BLaER1 (cell line): ENCODE measurements around the gene UBE2QL1.

Experiments
- H3K27ac ChIP-seq: shearing (Covaris generic); formaldehyde crosslinking; 2 replicates; pipeline ENCODE4 v1.8.1; 2022
- H3K27me3 ChIP-seq: shearing (Covaris generic); formaldehyde crosslinking; 2 replicates; pipeline ENCODE4 v1.8.1; 2022
- H3K36me3 ChIP-seq: shearing (Covaris generic); formaldehyde crosslinking; 2 replicates; pipeline ENCODE4 v1.8.1; 2022
- H3K4me1 ChIP-seq: shearing (Covaris generic); formaldehyde crosslinking; 2 replicates; pipeline ENCODE4 v1.8.1; 2022
- H3K4me2 ChIP-seq: shearing (Covaris generic); formaldehyde crosslinking; 2 replicates; pipeline ENCODE4 v1.8.1; 2022
- H3K4me3 ChIP-seq: shearing (Covaris generic); formaldehyde crosslinking; 2 replicates; pipeline ENCODE4 v1.8.1; 2022
- H3K9ac ChIP-seq: shearing (Covaris generic); formaldehyde crosslinking; 2 replicates; pipeline ENCODE4 v1.8.1; 2022
- H3K9me3 ChIP-seq: shearing (Covaris generic); formaldehyde crosslinking; 2 replicates; pipeline ENCODE4 v1.8.1; 2022
- H4K20me1 ChIP-seq: shearing (Covaris generic); formaldehyde crosslinking; 2 replicates; pipeline ENCODE4 v1.8.1; 2022
- Cebpa-rat ChIP-seq: shearing (Covaris generic); IDR thresholded peaks from 2 replicates; pipeline ENCODE4 v1.8.1; 2022

The UBE2QL1 gene

GRCh38 chr5:6424700-6425099, 24.0 kb upstream of the UBE2QL1 start:
- no peak overlapping the region for H3K4me3 ChIP-seq
- no peak overlapping the region for H3K9ac ChIP-seq
- H3K9me3 ChIP-seq, result no peaks in the 10 kb centered on the region
- no peaks in the 10 kb centered on the region for H3K36me3 ChIP-seq
- TF ChIP-seq Cebpa-rat, result no peak
- H3K4me1 ChIP-seq, result no peaks in the 10 kb centered on the region
- no peak overlapping the region for H3K27ac ChIP-seq
- no peaks in the 10 kb centered on the region for H3K27me3 ChIP-seq
- no peak overlapping the region for H3K4me2 ChIP-seq
- no peaks in the 10 kb centered on the region for H4K20me1 ChIP-seq

- Histone ChIP-seq H3K27me3 (no peaks in the 10 kb centered on the region), H3K4me1 (no peaks in the 10 kb centered on the region), H3K36me3 (no peaks in the 10 kb centered on the region), H3K4me2 (no peak overlapping the region), H4K20me1 (no peaks in the 10 kb centered on the region), H3K9me3 (no peaks in the 10 kb centered on the region), H3K9ac (no peak overlapping the region), H3K4me3 (no peak overlapping the region), H3K27ac (no peak overlapping the region)
- TF ChIP-seq Cebpa-rat, result no peak
These were observed 21.0 kb upstream of the UBE2QL1 start for GRCh38 chr5:6427694-6428093.

GRCh38 chr5:6430418-6431028, 18.1 kb upstream of the UBE2QL1 start:
- H3K27me3 ChIP-seq, result no peaks in the 10 kb centered on the region

GRCh38 chr5:6431214-6432195, 17.2 kb upstream of the UBE2QL1 start:
- no peaks in the 10 kb centered on the region for H3K4me1 ChIP-seq
- H3K4me3 ChIP-seq, result no peak overlapping the region
- H3K9ac ChIP-seq, result no peak overlapping the region
- H3K36me3 ChIP-seq, result no peaks in the 10 kb centered on the region
- no peak overlapping the region for H3K27ac ChIP-seq
- no peaks in the 10 kb centered on the region for H3K9me3 ChIP-seq
- no peaks in the 10 kb centered on the region for H3K27me3 ChIP-seq
- TF ChIP-seq Cebpa-rat, result no peak
- no peak overlapping the region for H3K4me2 ChIP-seq
- no peaks in the 10 kb centered on the region for H4K20me1 ChIP-seq

More at GRCh38 chr5:6430418-6431028, 18.1 kb upstream of the UBE2QL1 start:
- Histone ChIP-seq H3K9me3 (no peaks in the 10 kb centered on the region), H4K20me1 (no peaks in the 10 kb centered on the region), H3K27ac (no peak overlapping the region), H3K36me3 (no peaks in the 10 kb centered on the region), H3K4me1 (no peaks in the 10 kb centered on the region), H3K4me2 (no peak overlapping the region), H3K9ac (no peak overlapping the region), H3K4me3 (no peak overlapping the region)
- TF ChIP-seq Cebpa-rat, result no peak

- no peaks in the 10 kb centered on the region for H4K20me1 ChIP-seq
These were observed 16.5 kb upstream of the UBE2QL1 start for GRCh38 chr5:6432206-6432605.

GRCh38 chr5:6434731-6435130, 13.9 kb upstream of the UBE2QL1 start:
- Histone ChIP-seq H3K9ac (no peak overlapping the region), H3K27ac (no peak overlapping the region), H3K4me2 (no peak overlapping the region), H3K27me3 (no peaks in the 10 kb centered on the region), H3K4me1 (no peaks in the 10 kb centered on the region), H3K4me3 (no peak overlapping the region), H3K36me3 (no peaks in the 10 kb centered on the region), H4K20me1 (no peaks in the 10 kb centered on the region), H3K9me3 (no peaks in the 10 kb centered on the region)
- TF ChIP-seq Cebpa-rat, result no peak

More at GRCh38 chr5:6432206-6432605, 16.5 kb upstream of the UBE2QL1 start:
- no peak overlapping the region for H3K4me3 ChIP-seq
- H3K4me1 ChIP-seq, result no peaks in the 10 kb centered on the region
- H3K9ac ChIP-seq, result no peak overlapping the region
- H3K27ac ChIP-seq, result no peak overlapping the region
- H3K9me3 ChIP-seq, result no peaks in the 10 kb centered on the region
- H3K27me3 ChIP-seq, result no peaks in the 10 kb centered on the region
- no peak overlapping the region for H3K4me2 ChIP-seq
- H3K36me3 ChIP-seq, result no peaks in the 10 kb centered on the region
- no peak for TF ChIP-seq Cebpa-rat

GRCh38 chr5:6435356-6435755, 13.3 kb upstream of the UBE2QL1 start:
- Histone ChIP-seq H3K9ac (no peak overlapping the region), H3K4me3 (no peak overlapping the region), H3K27me3 (no peaks in the 10 kb centered on the region), H3K4me2 (no peak overlapping the region), H3K9me3 (peaks cover 5% of the 10 kb centered on the region), H3K36me3 (no peaks in the 10 kb centered on the region), H3K4me1 (no peaks in the 10 kb centered on the region), H4K20me1 (no peaks in the 10 kb centered on the region), H3K27ac (no peak overlapping the region)
- no peak for TF ChIP-seq Cebpa-rat

GRCh38 chr5:6436715-6437331, 11.8 kb upstream of the UBE2QL1 start:
- Histone ChIP-seq H3K27me3 (no peaks in the 10 kb centered on the region), H3K4me3 (no peak overlapping the region), H3K27ac (no peak overlapping the region), H3K36me3 (no peaks in the 10 kb centered on the region), H3K4me1 (no peaks in the 10 kb centered on the region), H4K20me1 (no peaks in the 10 kb centered on the region), H3K9me3 (peaks cover 10% of the 10 kb centered on the region), H3K9ac (no peak overlapping the region), H3K4me2 (no peak overlapping the region)
- TF ChIP-seq Cebpa-rat, result no peak

- Histone ChIP-seq H3K4me3 (no peak overlapping the region), H3K27ac (no peak overlapping the region), H3K36me3 (no peaks in the 10 kb centered on the region), H3K9me3 (peaks cover 18% of the 10 kb centered on the region), H4K20me1 (no peaks in the 10 kb centered on the region), H3K4me1 (no peaks in the 10 kb centered on the region), H3K9ac (no peak overlapping the region), H3K27me3 (no peaks in the 10 kb centered on the region), H3K4me2 (no peak overlapping the region)
- TF ChIP-seq Cebpa-rat, result no peak
These were observed 8.8 kb upstream of the UBE2QL1 start for GRCh38 chr5:6439588-6440550.
